ENCODE measurements around the gene PORCN. TPM values are rescaled to one million over a fixed set of nuclear protein-coding genes. Genes with fewer than 3 reads are reported as not detected.

PORCN gene
- 9.4 TPM for total RNA-seq (ENCODE audit: unreplicated experiment)
- long read RNA-seq, partial matches to known transcripts: 1 of 6 reads
- long read RNA-seq, other reads (novel, unspliced or antisense): 3 of 6 reads

DNA sequence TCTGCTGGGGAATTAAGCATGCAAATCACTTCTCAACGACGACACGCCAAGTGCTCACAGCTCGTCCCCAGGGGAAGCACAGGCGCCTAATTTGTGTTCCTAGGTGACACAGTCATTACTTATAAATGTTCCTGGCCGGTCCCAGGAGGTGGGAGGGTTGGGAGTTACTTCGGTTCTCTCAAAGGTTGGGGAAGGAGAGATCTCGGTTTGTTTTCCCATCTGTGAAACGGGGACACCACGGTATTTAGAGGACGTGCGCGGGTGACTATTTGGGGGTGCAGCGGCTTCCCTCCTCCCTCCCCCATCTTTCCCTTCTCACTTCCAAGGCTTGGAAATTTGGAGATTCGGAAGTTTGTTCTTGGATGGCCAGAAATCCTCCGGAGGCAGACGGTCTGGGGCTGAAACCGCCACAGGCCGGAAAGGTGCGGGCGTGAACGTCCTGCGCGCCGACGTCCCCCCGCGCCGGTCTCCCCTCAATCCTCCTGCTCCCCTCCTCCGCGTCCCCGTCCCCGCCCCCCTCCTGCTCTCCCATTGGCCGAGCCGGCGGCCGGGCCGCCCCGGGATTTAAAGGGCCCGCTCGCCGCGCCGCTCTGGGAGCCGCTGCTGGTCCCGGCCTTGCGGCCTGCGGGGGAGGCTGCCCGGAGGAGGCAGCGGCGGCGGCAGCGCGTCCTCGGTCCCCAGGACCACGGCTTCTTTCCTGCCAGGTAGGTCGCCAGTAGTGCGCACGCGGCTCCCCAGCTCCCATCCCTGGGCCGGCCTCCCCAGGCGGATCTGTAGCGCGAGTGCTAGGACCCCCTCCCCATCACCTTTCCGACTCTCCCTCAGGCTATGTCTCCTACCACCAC lies at the start of gene PORCN:
PORCN (plus strand) TSS at position 593 of the 845 bp plus-strand sequence. CDS start 829 bp downstream, outside the sequence.
- Mint-ChIP-seq H3K4me1 (ENCODE audit: unreplicated experiment) (no peaks in the 10 kb centered on the region), H3K4me3 (ENCODE audit: unreplicated experiment) (peak within 1 kb of the TSS; percentile 90), H3K9me3 (ENCODE audit: unreplicated experiment) (no peaks in the 10 kb centered on the region), H3K27ac (ENCODE audit: unreplicated experiment) (no peak within 1 kb of the TSS), H3K27me3 (ENCODE audit: unreplicated experiment) (peaks cover 3% of the 10 kb centered on the region), H3K36me3 (ENCODE audit: low read depth, unreplicated experiment) (peaks cover 4% of the 10 kb centered on the region)
- DNase-seq (ENCODE audit: low spot score): peak; percentile 67
- TF ChIP-seq, protein P1, sequence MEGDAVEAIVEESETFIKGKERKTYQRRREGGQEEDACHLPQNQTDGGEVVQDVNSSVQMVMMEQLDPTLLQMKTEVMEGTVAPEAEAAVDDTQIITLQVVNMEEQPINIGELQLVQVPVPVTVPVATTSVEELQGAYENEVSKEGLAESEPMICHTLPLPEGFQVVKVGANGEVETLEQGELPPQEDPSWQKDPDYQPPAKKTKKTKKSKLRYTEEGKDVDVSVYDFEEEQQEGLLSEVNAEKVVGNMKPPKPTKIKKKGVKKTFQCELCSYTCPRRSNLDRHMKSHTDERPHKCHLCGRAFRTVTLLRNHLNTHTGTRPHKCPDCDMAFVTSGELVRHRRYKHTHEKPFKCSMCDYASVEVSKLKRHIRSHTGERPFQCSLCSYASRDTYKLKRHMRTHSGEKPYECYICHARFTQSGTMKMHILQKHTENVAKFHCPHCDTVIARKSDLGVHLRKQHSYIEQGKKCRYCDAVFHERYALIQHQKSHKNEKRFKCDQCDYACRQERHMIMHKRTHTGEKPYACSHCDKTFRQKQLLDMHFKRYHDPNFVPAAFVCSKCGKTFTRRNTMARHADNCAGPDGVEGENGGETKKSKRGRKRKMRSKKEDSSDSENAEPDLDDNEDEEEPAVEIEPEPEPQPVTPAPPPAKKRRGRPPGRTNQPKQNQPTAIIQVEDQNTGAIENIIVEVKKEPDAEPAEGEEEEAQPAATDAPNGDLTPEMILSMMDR (IDR thresholded peaks at IDR 0.05; ENCODE audit: unreplicated experiment): no peak

DNA sequence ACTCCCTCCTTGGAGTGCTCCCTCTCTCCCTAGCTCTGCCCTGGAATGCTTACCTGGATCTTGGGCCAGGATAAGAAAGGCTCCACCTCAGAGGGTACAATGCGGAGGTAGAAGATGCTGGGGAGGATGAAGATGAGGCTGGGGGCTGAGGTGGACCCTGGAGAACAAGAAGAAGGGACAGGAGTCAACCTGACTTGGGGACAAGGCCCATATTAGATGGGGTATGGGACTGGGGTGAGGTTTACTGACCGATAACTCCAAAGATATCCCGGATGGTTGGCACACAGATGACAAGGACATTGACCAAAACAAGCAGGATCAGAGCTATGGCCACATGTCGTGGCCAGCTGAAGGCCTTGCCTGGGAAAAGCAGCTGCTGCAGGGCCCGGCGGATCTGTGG lies 49.3 kb upstream of the PORCN start:
- no peak for DNase-seq (ENCODE audit: low spot score)
- no peaks in the 10 kb centered on the region for H3K9me3 Mint-ChIP-seq (ENCODE audit: unreplicated experiment)
- peaks cover 2% of the 10 kb centered on the region for H3K27me3 Mint-ChIP-seq (ENCODE audit: unreplicated experiment)
- H3K4me3 Mint-ChIP-seq (ENCODE audit: unreplicated experiment): no peak overlapping the region
- H3K27ac Mint-ChIP-seq (ENCODE audit: unreplicated experiment): no peak overlapping the region
- no peaks in the 10 kb centered on the region for H3K4me1 Mint-ChIP-seq (ENCODE audit: unreplicated experiment)
- H3K36me3 Mint-ChIP-seq (ENCODE audit: low read depth, unreplicated experiment): peaks cover 12% of the 10 kb centered on the region
- TF ChIP-seq, protein P1 (IDR thresholded peaks at IDR 0.05; ENCODE audit: unreplicated experiment): no peak

DNA sequence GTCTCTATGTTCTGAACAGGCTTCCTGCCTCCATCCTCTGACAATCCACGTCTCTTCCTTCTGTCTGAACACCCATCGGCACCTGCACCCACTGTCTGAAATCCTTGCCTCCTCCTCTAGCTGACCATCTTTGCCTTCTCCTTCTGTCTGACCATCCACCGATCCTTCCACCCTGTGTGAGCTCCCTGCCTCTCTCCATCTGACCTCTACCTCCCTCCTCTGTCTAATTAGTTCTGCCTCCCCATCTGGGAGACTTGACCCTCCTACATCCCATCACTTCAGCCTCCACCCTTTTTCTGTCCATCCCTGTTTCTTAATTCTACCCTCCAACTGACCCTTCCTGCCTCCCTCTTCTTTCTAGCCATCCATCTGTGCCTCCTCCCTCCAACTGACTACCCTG lies 48.8 kb upstream of the PORCN start:
- Mint-ChIP-seq H3K9me3 (ENCODE audit: unreplicated experiment) (no peaks in the 10 kb centered on the region), H3K27ac (ENCODE audit: unreplicated experiment) (no peak overlapping the region), H3K27me3 (ENCODE audit: unreplicated experiment) (peaks cover 2% of the 10 kb centered on the region), H3K4me1 (ENCODE audit: unreplicated experiment) (no peaks in the 10 kb centered on the region), H3K36me3 (ENCODE audit: low read depth, unreplicated experiment) (peaks cover 12% of the 10 kb centered on the region), H3K4me3 (ENCODE audit: unreplicated experiment) (peak overlapping the region; percentile 31)
- no peak for DNase-seq (ENCODE audit: low spot score)
- TF ChIP-seq, protein P1 (IDR thresholded peaks at IDR 0.05; ENCODE audit: unreplicated experiment): no peak

DNA sequence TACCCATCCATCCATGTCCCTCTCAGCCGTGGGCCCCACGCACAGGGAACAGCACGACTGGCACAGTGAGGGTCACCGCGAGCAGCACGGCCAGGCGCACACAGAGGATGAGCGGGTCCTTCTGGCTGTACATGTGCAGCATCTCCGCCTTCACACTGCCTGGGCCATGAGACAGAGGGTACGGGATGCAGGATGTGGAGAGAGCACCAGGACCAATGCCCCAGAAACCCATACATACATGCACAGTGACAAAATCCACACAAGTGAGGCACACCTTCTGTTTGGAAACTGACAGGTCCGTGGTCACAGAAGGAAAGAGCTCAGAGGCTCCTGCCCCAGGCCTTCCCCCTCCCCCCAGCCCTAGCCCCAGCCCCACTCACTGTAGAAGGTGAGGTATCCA lies 48.2 kb upstream of the PORCN start:
- DNase-seq (ENCODE audit: low spot score): no peak
- Mint-ChIP-seq H3K4me3 (ENCODE audit: unreplicated experiment) (no peak overlapping the region), H3K9me3 (ENCODE audit: unreplicated experiment) (no peaks in the 10 kb centered on the region), H3K4me1 (ENCODE audit: unreplicated experiment) (peaks cover 3% of the 10 kb centered on the region), H3K27ac (ENCODE audit: unreplicated experiment) (no peak overlapping the region), H3K27me3 (ENCODE audit: unreplicated experiment) (peaks cover 2% of the 10 kb centered on the region), H3K36me3 (ENCODE audit: low read depth, unreplicated experiment) (peaks cover 18% of the 10 kb centered on the region)
- TF ChIP-seq, protein P1 (IDR thresholded peaks at IDR 0.05; ENCODE audit: unreplicated experiment): no peak

DNA sequence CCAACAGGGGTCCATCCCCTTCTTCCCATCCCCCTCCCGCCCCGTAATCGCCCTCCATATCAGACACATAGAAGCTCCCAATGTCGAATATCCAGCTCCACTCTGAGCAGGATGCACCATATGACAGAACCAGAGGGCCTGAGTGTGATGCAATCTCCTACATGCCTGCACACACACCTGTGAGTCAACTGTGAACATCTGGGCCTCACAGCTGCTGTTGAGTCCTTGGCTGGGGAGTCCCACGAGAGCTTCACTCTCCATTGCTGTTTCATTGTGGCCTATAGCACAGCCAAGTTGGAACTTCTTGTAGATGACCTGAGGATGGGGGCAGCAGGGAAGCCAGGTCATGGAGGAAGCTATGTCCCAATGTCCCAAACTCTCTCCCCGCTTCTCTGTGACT lies 47.0 kb upstream of the PORCN start:
- Mint-ChIP-seq H3K27me3 (ENCODE audit: unreplicated experiment) (peaks cover 2% of the 10 kb centered on the region), H3K9me3 (ENCODE audit: unreplicated experiment) (no peaks in the 10 kb centered on the region), H3K4me1 (ENCODE audit: unreplicated experiment) (peaks cover 3% of the 10 kb centered on the region), H3K4me3 (ENCODE audit: unreplicated experiment) (no peak overlapping the region), H3K36me3 (ENCODE audit: low read depth, unreplicated experiment) (peaks cover 18% of the 10 kb centered on the region), H3K27ac (ENCODE audit: unreplicated experiment) (no peak overlapping the region)
- no peak for DNase-seq (ENCODE audit: low spot score)
- TF ChIP-seq, protein P1 (IDR thresholded peaks at IDR 0.05; ENCODE audit: unreplicated experiment): no peak
